GM23248 (cell line): Measurements from ENCODE around the gene UCN2. TPM values are rescaled to one million over a fixed set of nuclear protein-coding genes. Genes with fewer than 3 reads are reported as not detected.

Experiments used
- DNase-seq: peaks from one replicate; pipeline ENCODE4 v3.0.0-alpha.2; 2015
- H2AFZ ChIP-seq: fragments of 200-600 bp; sonication (generic); 2 replicates; pipeline ENCODE4 v1.6.1; 2016; ENCODE audit warnings: antibody characterized with exemption
- H3F3A ChIP-seq: fragments of 200-600 bp; sonication (generic); 2 replicates; pipeline ENCODE4 v1.6.1; 2016; ENCODE audit warnings: mild to moderate bottlenecking, antibody characterized with exemption, mixed run types; ENCODE audit not compliant: insufficient read depth
- H3K27ac ChIP-seq: fragments of 200-600 bp; sonication (generic); 2 replicates; pipeline ENCODE4 v1.5.1; 2016; ENCODE audit warnings: mild to moderate bottlenecking
- H3K27me3 ChIP-seq: fragments of 200-600 bp; sonication (generic); replicated peaks from 2 replicates; pipeline ENCODE4 v1.6.1; 2016; ENCODE audit warnings: mild to moderate bottlenecking; ENCODE audit not compliant: insufficient read depth
- H3K36me3 ChIP-seq: fragments of 200-600 bp; sonication (generic); 2 replicates; pipeline ENCODE4 v1.6.1; 2016; ENCODE audit warnings: low read depth, mild to moderate bottlenecking
- H3K4me1 ChIP-seq: fragments of 200-600 bp; sonication (generic); 2 replicates; pipeline ENCODE4 v1.6.1; 2016; ENCODE audit warnings: mild to moderate bottlenecking; ENCODE audit not compliant: insufficient read depth
- H3K4me2 ChIP-seq: fragments of 200-600 bp; sonication (generic); one replicate; pipeline ENCODE4 v1.6.1; 2016; ENCODE audit warnings: mild to moderate bottlenecking; ENCODE audit not compliant: unreplicated experiment
- H3K4me3 ChIP-seq: fragments of 200-600 bp; sonication (generic); 2 replicates; pipeline ENCODE4 v1.5.1; 2016; ENCODE audit warnings: mild to moderate bottlenecking
- H3K79me2 ChIP-seq: fragments of 200-600 bp; sonication (generic); 2 replicates; pipeline ENCODE4 v1.6.1; 2016; ENCODE audit warnings: mild to moderate bottlenecking; ENCODE audit not compliant: insufficient read depth
- H3K9ac ChIP-seq: fragments of 200-600 bp; sonication (generic); 2 replicates; pipeline ENCODE4 v1.6.1; 2016; ENCODE audit warnings: mild to moderate bottlenecking
- H3K9me2 ChIP-seq: fragments of 200-600 bp; sonication (generic); 2 replicates; pipeline ENCODE4 v1.6.1; 2016; ENCODE audit warnings: mixed run types, mild to moderate bottlenecking, moderate library complexity; ENCODE audit not compliant: insufficient read depth
- H3K9me3 ChIP-seq: fragments of 200-600 bp; sonication (generic); one replicate; pipeline ENCODE4 v1.6.1; 2017; ENCODE audit warnings: low read depth
- H4K20me1 ChIP-seq: fragments of 200-600 bp; sonication (generic); 2 replicates; pipeline ENCODE4 v1.6.0; 2016; ENCODE audit not compliant: insufficient read depth
- EZH2 ChIP-seq: fragments of 200-600 bp; sonication (generic); IDR thresholded peaks from 2 replicates; pipeline ENCODE4 v1.6.1; 2018; ENCODE audit warnings: antibody characterized with exemption, mild to moderate bottlenecking; ENCODE audit not compliant: insufficient read depth, poor library complexity, severe bottlenecking
- EZH2phosphoT487 ChIP-seq: fragments of 200-600 bp; sonication (generic); IDR thresholded peaks from 2 replicates; pipeline ENCODE4 v1.6.1; 2018; ENCODE audit warnings: antibody characterized with exemption, moderate library complexity, mild to moderate bottlenecking, low read depth; ENCODE audit not compliant: insufficient read depth
- WGBS, 2 experiments: methylation state at CpG; one replicate each; pipeline ENCODE4 v1.1.6; 2015 to 2017; ENCODE audit warnings: low lambda C conversion rate in 2 of 2, low coverage in 1 of 2; ENCODE audit errors: missing lambda C conversion rate in 2 of 2; 5-methylcytosine and 5-hydroxymethylcytosine counted together
- in situ Hi-C: fragments of 300-500 bp; cut with MboI; formaldehyde crosslinking; loops from 2 replicates; pipeline ENCODE4 v1.15.0; 2020
- polyA plus RNA-seq: library from polyadenylated mRNA; unstranded; fragments of >200 nt; fragmentation: Nextera tagmentation; extraction: Ambion mirVana; gene quantifications from 2 replicates; pipeline ENCODE4 v1.2.1, GENCODE V29; 2016
- total RNA-seq: library from RNA; depleted of rRNA; stranded (reverse); fragments of >200 nt; shearing (Covaris generic); gene quantifications from 2 replicates; pipeline ENCODE4 v1.2.3, GENCODE V29; 2014

Gene UCN2
- total and polyA plus RNA-seq, 2 experiments from 2014 or later, result 0.45 to 0.86 TPM

DNA sequence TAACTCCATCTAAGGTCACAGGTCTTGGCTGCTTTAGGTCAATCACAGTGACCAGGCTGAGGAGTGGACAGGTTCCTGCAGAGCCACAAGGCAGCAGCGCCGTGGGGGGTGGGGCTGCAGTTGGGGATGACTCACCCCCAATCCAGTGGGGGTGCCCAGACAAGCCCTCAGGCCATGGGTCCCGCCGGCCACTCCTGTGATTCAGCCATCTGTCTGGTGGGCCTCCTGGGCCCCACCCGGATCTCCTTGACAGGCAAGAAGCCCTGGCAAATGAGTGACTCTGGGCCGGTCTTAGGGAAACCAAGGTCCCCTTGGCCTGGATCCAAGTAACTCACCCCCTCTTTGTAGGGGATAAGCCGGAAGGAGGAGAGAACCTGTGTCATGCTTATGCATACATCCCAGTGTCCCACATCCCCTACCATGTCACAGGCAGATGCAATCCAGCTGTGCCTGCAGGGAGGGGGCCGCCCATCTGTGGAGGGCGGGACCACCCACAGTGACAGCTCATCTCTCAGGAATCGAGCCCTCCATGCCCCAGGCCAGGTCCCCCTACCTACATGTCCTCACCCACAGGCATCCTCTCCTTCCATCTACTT is 32.0 kb upstream of the UCN2 start:
- Histone ChIP-seq H3K9me2 (no peaks in the 10 kb centered on the region), H3K9me3 (no peaks in the 10 kb centered on the region), H3K27ac (peak overlapping the region; percentile 44), H3K4me1 (peaks cover 52% of the 10 kb centered on the region), H3K79me2 (peaks cover 7% of the 10 kb centered on the region; the same call in 1 of the 2 replicates), H4K20me1 (no peaks in the 10 kb centered on the region), H3K9ac (peak overlapping the region; percentile 72; the same call in 1 of the 2 replicates), H3K27me3 (no peaks in the 10 kb centered on the region), H3K4me2 (peak overlapping the region; percentile 76), H2AFZ (no peak overlapping the region), H3K36me3 (peaks cover 12% of the 10 kb centered on the region; the same call in 1 of the 2 replicates), H3K4me3 (peak overlapping the region; percentile 68), H3F3A (peaks cover 32% of the 10 kb centered on the region)
- in situ Hi-C loops, result no loop called here
- 1 to 3% methylated on average over 10 of the region's 10 CpGs for WGBS, 2 experiments
- TF ChIP-seq EZH2phosphoT487 (no peak), EZH2 (no peak)
- peak; percentile 97 for DNase-seq

- Histone ChIP-seq H3K9ac (peak within 1 kb of the TSS; percentile 72), H3K36me3 (peaks cover 9% of the 10 kb centered on the region; the same call in 1 of the 2 replicates), H3K4me2 (peak within 1 kb of the TSS; percentile 76), H3K27me3 (no peaks in the 10 kb centered on the region), H3K79me2 (peaks cover 7% of the 10 kb centered on the region; the same call in 1 of the 2 replicates), H3K4me1 (peaks cover 52% of the 10 kb centered on the region), H4K20me1 (no peaks in the 10 kb centered on the region), H3F3A (peaks cover 27% of the 10 kb centered on the region), H3K9me3 (no peaks in the 10 kb centered on the region), H3K9me2 (no peaks in the 10 kb centered on the region), H3K4me3 (peak within 1 kb of the TSS; percentile 68), H3K27ac (peak within 1 kb of the TSS; percentile 44), H2AFZ (peak within 1 kb of the TSS; percentile 64)
- peak; percentile 51 for DNase-seq
- in situ Hi-C loops, result no loop called here
- 3% methylated on average over 19 to 25 of the region's 35 CpGs for WGBS, 2 experiments
- no peak for TF ChIP-seq EZH2
- TF ChIP-seq EZH2phosphoT487, result no peak
Measured at GRCh38 chr3:48595075-48595525, 31.5 kb upstream of the UCN2 start, which contains the start of gene COL7A1. Gene COL7A1 (minus strand): TSS chr3:48595329. CDS start chr3:48595159, 170 bp downstream.

GRCh38 chr3:48594417-48595049 is 31.0 kb upstream of the UCN2 start:
- Histone ChIP-seq H4K20me1 (no peaks in the 10 kb centered on the region), H3K9me2 (no peaks in the 10 kb centered on the region), H2AFZ (peak overlapping the region; percentile 64), H3K4me2 (peak overlapping the region; percentile 76), H3K27me3 (no peaks in the 10 kb centered on the region), H3K4me3 (peak overlapping the region; percentile 68), H3K4me1 (peaks cover 49% of the 10 kb centered on the region), H3K36me3 (peaks cover 6% of the 10 kb centered on the region; the same call in 1 of the 2 replicates), H3K9me3 (no peaks in the 10 kb centered on the region), H3F3A (peaks cover 21% of the 10 kb centered on the region), H3K27ac (no peak overlapping the region), H3K9ac (peak overlapping the region; percentile 72), H3K79me2 (peaks cover 7% of the 10 kb centered on the region; the same call in 1 of the 2 replicates)
- DNase-seq, result peak; percentile 30
- 57 to 63% methylated on average over 28 to 39 of the region's 39 CpGs for WGBS, 2 experiments
- in situ Hi-C loops, result no loop called here
- TF ChIP-seq EZH2phosphoT487 (no peak), EZH2 (no peak)

- Histone ChIP-seq H3K27ac (no peak overlapping the region), H2AFZ (no peak overlapping the region), H3K27me3 (no peaks in the 10 kb centered on the region), H3K9me2 (no peaks in the 10 kb centered on the region), H3K9ac (no peak overlapping the region), H3F3A (peaks cover 13% of the 10 kb centered on the region), H3K79me2 (peaks cover 7% of the 10 kb centered on the region; the same call in 1 of the 2 replicates), H3K4me2 (no peak overlapping the region), H3K4me3 (no peak overlapping the region), H3K4me1 (peaks cover 37% of the 10 kb centered on the region), H3K9me3 (no peaks in the 10 kb centered on the region), H3K36me3 (peaks cover 4% of the 10 kb centered on the region; the same call in 1 of the 2 replicates), H4K20me1 (no peaks in the 10 kb centered on the region)
- in situ Hi-C loops, result no loop called here
- TF ChIP-seq EZH2phosphoT487, result no peak
- TF ChIP-seq EZH2, result no peak
- WGBS, 2 experiments, result 96 to 98% methylated on average over 9 of the region's 9 CpGs
- no peak for DNase-seq
Measured at GRCh38 chr3:48593337-48593736, 29.8 kb upstream of the UCN2 start.
